HepG2 (cell line): ENCODE measurements around the gene PSMD5. TPM values are rescaled to one million over a fixed set of nuclear protein-coding genes. Genes with fewer than 3 reads are reported as not detected.

Experiments used
- ARID5B ChIP-seq: IDR thresholded peaks from 2 replicates; pipeline ENCODE4 v1.4.0; 2020; ENCODE audit warnings: mild to moderate bottlenecking, missing genetic modification reagents
- ATF7-NPFF ChIP-seq: sonication (generic); formaldehyde crosslinking; IDR thresholded peaks from 2 replicates; pipeline ENCODE4 v1.8.1; 2023; ENCODE audit warnings: mild to moderate bottlenecking, low read depth, missing genetic modification reagents, moderate library complexity
- FOXM1 ChIP-seq: sonication (generic); formaldehyde crosslinking; IDR thresholded peaks from 2 replicates; pipeline ENCODE4 v1.5.0; 2020; ENCODE audit warnings: missing genetic modification reagents
- GZF1 ChIP-seq: sonication (generic); formaldehyde crosslinking; IDR thresholded peaks from 2 replicates; pipeline ENCODE4 v1.5.1; 2020; ENCODE audit warnings: mild to moderate bottlenecking, missing genetic modification reagents
- IRX3 ChIP-seq: sonication (generic); formaldehyde crosslinking; IDR thresholded peaks from 2 replicates; pipeline ENCODE4 v1.8.1; 2023; ENCODE audit warnings: mild to moderate bottlenecking, low read depth, missing genetic modification reagents, borderline replicate concordance
- MAZ ChIP-seq, 2 experiments: sonication (generic) in 1 of 2; formaldehyde crosslinking in 1 of 2; IDR thresholded peaks; 2 replicates each; pipeline versions ENCODE4 v1.5.0 to v1.6.1; 2012 to 2020; ENCODE audit warnings: low read depth in 2 of 2, mild to moderate bottlenecking in 2 of 2, borderline replicate concordance in 1 of 2, improper control_type of control experiment in 1 of 2, low read length in 1 of 2, missing genetic modification reagents in 1 of 2, moderate library complexity in 1 of 2
- NFE2L2 ChIP-seq: fragments of 150-350 bp; IDR thresholded peaks from 2 replicates; pipeline ENCODE4 v1.6.1; 2014; ENCODE audit warnings: low read length
- NR1H2 ChIP-seq: sonication (generic); formaldehyde crosslinking; IDR thresholded peaks from 2 replicates; pipeline ENCODE4 v1.8.1; 2022; ENCODE audit warnings: low read depth, missing genetic modification reagents, borderline replicate concordance
- PATZ1 ChIP-seq: sonication (generic); formaldehyde crosslinking; IDR thresholded peaks from 2 replicates; pipeline ENCODE4 v1.4.0; 2020; ENCODE audit warnings: missing genetic modification reagents
- SP140L ChIP-seq: sonication (generic); formaldehyde crosslinking; IDR thresholded peaks from 2 replicates; pipeline ENCODE4 v1.4.0; 2020; ENCODE audit warnings: missing genetic modification reagents, borderline replicate concordance
- SUZ12 ChIP-seq: fragments of 150-350 bp; IDR thresholded peaks from 2 replicates; pipeline ENCODE4 v1.6.1; 2014; ENCODE audit warnings: low read depth, low read length
- TFDP2 ChIP-seq: sonication (generic); formaldehyde crosslinking; IDR thresholded peaks from 2 replicates; pipeline ENCODE4 v1.4.0; 2020; ENCODE audit warnings: missing genetic modification reagents
- TOPORS ChIP-seq: sonication (generic); formaldehyde crosslinking; IDR thresholded peaks from 2 replicates; pipeline ENCODE4 v1.8.0; 2023; ENCODE audit warnings: mild to moderate bottlenecking, missing genetic modification reagents
- ZNF205 ChIP-seq: IDR thresholded peaks from 2 replicates; pipeline ENCODE4 v1.6.1; 2018; ENCODE audit warnings: missing biosample characterization, missing genetic modification reagents
- ZNF512 ChIP-seq: sonication (generic); formaldehyde crosslinking; IDR thresholded peaks from 2 replicates; pipeline ENCODE4 v1.4.0; 2020; ENCODE audit warnings: mild to moderate bottlenecking, missing genetic modification reagents
- ZNF766 ChIP-seq: sonication (generic); formaldehyde crosslinking; IDR thresholded peaks from 2 replicates; pipeline ENCODE4 v1.5.0; 2020; ENCODE audit warnings: missing genetic modification reagents, borderline replicate concordance
- ZNF772 ChIP-seq: sonication (generic); formaldehyde crosslinking; IDR thresholded peaks from 2 replicates; pipeline ENCODE4 v1.5.0; 2020; ENCODE audit warnings: mild to moderate bottlenecking, missing genetic modification reagents
- ZSCAN25 ChIP-seq: sonication (generic); formaldehyde crosslinking; IDR thresholded peaks from 2 replicates; pipeline ENCODE4 v1.8.0; 2022; ENCODE audit warnings: mild to moderate bottlenecking, missing genetic modification reagents
- polyA plus RNA-seq, 8 experiments: library from polyadenylated mRNA; depleted of rRNA in 3 of 8; stranded (reverse) in 7 of 8; unstranded in 1 of 8; fragments of >200 nt; fragmentation: Illumina TruSeq in 4 of 8; extraction: Trizol in 4 of 8; gene quantifications; 2 replicates each; pipeline versions ENCODE4 v1.2.1 to v1.2.3, GENCODE V29; 2011 to 2016; ENCODE audit warnings: low read depth in 4 of 8, missing spikeins in 1 of 8, mixed read lengths in 1 of 8; ENCODE audit not compliant: insufficient read depth in 1 of 8
- total RNA-seq, 5 experiments: library from RNA; depleted of rRNA; stranded (reverse); fragments of >200 nt; fragmentation: Illumina TruSeq; extraction: Trizol; gene quantifications; 2 replicates each; pipeline ENCODE4 v1.2.3, GENCODE V29; 2016; ENCODE audit warnings: low read depth in 1 of 5

PSMD5 gene
- total and polyA plus RNA-seq, 2 of the 13 experiments (the other 11 are each of a cell fraction or from before 2014, with no cell fraction given), result 12.7 to 18.1 TPM

- TF ChIP-seq ARID5B (0 out of 2 replicates have a peak, but pooled peaks have one; percentile 23), FOXM1 (peak; percentile 74; the same call in 1 of the 2 replicates), GZF1 (CRISPR knock-in tag) (peak; percentile 58; the same call in 1 of the 2 replicates), NR1H2 (CRISPR knock-in tag) (no peak), TOPORS (no peak; the same call in 1 of the 2 replicates), IRX3 (no peak), ZNF772 (CRISPR knock-in tag) (peak; percentile 67; the same call in 1 of the 2 replicates), ATF7-NPFF (no peak), MAZ (IDR thresholded peaks at IDR 0.05; ENCODE audit: borderline replicate concordance, low read depth, low read length) (no peak; the same call in 1 of the 2 replicates), MAZ (CRISPR knock-in tag; IDR thresholded peaks at IDR 0.05; ENCODE audit: low read depth) (peak; percentile 49), SUZ12 (no peak), SP140L (no peak), ZNF512 (CRISPR knock-in tag) (no peak), PATZ1 (CRISPR knock-in tag) (peak; percentile 74), ZNF205 (CRISPR knock-in tag) (no peak), ZSCAN25 (CRISPR knock-in tag) (peak; percentile 18; the same call in 1 of the 2 replicates), TFDP2 (CRISPR knock-in tag) (peak; percentile 73), ZNF766 (CRISPR knock-in tag) (no peak), NFE2L2 (no peak)
Measured at GRCh38 chr9:120877276-120878034, 34.7 kb upstream of the PSMD5 start (continued).
